Activated T-helper 9 cell treated with anti-CD3 and anti-CD28 coated beads, Interleukin-2, amount 50 U/mL, for 16 hours (primary cell): ENCODE measurements around the gene FAM72A.
"Not testable (repeated sequence)": the region's sequence is repeated elsewhere in the genome, so short reads cannot be mapped to it uniquely, and the experiment has no call there.

Experiments used
- DNase-seq: peaks from one replicate; pipeline ENCODE4 v3.0.0-alpha.2; 2020; ENCODE audit warnings: low read depth

The FAM72A gene

GRCh38 chr1:206202789-206203363, at the start of gene FAM72A:
Gene FAM72A, minus strand, starts transcription at chr1:206202839. Its CDS starts 814 bp downstream, at chr1:206202025.
- peak; percentile 93 for DNase-seq

DNA sequence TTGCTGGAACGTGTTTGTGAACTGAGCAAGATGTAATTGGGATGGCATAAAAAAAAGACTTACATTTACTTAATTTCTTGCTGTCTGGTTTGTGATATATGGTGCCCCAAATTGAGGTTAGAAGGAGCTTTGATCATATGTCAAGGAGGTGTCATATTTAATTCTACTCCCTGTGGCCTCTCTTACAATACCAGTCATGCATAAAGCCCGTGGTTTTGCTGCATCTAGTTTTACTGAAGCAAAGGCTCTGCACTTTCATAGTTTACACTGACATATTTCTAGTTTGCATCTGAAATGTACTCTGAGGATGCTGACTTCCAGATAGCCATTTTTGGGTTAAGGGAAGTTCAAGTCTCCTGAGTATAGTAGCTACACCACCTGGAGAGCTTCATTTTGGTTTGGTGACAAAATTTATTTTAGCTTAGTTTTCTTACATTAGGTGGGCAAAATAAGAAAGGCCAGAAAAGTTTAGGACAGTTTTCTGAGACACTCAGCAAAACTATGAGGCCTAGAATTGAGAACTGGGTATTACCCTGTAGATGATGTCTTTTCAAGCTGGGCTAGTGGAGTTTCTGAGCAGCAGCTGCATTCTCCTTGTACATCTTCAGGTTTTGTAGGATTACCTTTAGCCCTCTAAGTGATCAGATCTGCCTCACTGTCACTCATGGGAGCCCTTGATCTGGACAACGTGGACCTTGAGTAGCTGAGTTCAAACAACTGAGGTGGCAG, 48.5 kb upstream of the FAM72A start:
- DNase-seq: not testable (repeated sequence)

DNA sequence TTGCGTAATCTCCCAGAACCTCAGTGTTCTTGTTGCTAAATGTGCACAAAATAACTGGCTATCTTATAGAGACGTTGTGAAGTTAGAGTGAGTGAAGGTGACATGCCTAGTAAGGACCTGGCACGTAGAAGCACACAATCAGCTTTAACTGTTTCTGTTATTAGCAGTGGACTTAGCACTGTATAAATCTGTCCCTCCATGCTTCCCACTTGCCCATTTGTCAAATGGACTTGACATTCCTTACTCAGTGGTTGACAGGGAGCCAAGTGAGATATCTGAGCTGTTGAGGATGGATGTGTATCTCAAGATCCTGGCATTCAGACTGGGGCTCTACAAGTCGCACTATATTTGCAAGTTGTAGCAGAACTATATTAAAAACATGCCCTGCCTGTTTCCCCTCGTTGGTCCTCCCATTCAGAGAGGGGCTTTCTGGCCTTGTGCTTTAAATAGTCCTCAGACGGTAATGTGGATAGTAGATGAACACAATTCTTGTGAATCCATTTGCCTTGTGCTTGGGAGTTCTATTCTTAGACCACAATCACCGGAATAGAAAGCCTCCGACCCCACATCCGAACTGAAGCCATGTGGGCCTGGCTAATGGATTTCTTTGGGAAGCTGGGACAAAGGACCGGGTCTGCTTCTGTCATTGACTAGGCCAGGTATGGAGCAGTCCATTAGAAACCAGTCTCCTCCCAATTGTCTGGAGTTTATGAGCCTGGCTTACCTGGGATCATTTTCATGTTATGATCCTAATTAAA, 43.7 kb upstream of the FAM72A start:
- not testable (repeated sequence) for DNase-seq

GRCh38 chr1:206245479-206245878, 42.8 kb upstream of the FAM72A start:
- not testable (repeated sequence) for DNase-seq

DNA sequence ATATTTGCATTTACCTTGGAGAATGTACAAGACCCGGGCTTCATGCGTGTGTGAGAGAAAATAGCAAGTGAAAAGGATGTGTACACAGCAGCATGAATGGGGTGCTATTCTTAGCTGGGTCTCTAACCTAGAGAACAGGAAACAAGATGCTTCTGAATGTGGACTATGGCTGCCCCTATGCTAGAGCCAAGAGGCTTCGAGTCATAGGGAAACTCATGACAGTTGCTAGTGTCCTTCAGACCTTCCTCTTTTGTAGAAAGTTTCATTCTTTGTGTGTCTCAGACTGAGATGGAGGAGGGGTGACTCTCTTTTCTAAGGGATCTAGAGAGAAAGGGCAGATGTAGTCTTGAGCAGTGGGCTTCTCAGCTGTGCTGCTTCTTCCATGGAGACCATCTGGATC, 40.7 kb upstream of the FAM72A start:
- DNase-seq: not testable (repeated sequence)

DNA sequence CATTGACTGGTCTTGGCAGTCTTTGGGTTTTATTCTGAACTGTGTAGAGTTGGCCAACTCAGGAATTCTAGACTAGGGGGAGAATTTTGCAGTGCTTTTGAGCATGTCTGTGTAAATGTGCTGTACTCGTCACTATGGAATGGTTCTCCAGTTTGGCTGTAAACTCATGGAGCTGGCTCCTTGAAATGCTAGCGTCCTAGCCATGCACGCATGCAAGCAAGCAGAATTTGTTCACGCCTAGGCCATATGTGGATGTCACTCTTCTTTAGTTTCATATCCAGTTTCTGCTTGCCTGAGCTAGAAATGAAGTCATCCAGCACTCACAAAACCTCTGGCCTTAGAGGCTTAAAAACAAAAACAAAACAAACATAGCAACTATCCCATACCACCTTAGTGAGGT, 37.6 kb upstream of the FAM72A start:
- DNase-seq: not testable (repeated sequence)

DNA sequence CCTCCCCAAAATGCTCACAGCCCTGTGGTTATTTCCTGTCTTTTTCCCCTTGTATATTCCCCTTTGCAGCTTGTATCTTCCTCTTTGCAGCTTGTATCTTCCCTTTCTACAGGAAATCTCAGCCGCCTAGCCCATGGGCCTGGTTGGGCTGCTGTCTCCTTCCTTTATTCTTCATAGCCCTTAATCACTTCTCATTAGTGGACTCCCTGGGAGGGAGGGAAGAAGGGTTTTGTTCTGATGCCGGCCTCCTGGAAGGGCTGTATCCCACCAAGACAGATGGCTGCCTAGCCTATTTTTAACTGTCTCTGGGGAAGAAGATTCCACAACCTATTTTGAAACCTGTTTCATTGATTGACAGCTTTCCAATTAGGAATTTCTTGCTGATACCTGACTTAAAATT, 32.6 kb upstream of the FAM72A start:
- DNase-seq: not testable (repeated sequence)

- DNase-seq: not testable (repeated sequence)
Measured at GRCh38 chr1:206234189-206234916, 31.7 kb upstream of the FAM72A start.

DNA sequence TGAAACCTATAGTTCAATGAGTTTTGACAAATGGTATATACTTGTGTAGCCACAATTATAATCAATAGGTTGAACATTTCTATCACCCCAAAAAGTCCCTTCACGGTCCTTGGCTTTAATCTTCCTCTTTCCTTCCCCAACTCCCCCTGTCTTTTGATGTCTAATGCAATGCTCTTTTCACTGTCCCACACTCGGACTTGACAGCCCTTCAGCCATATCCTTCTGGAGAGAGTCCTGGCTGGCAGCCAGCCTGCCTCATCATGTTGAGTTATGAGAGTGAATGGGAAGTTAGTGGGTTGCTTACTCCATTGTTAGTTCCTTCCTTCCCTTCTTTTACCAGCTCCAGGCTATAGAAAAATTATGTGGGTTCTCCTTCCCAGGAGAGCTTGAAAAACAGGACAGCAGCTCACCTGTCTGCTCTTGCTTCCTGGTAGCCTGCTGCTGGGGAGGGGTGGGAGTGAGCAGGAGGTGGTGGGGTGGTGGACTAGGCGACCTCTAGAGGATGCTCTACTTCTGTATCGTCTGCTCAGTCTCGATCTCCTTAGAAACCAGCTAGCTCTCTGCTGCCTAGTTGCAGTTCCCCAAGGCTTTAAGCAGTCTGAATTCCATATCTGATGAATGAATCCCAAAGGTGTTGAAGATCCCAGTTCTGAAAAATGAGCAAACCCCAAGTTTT, 30.5 kb upstream of the FAM72A start:
- not testable (repeated sequence) for DNase-seq

GRCh38 chr1:206231989-206232388, 29.4 kb upstream of the FAM72A start:
- DNase-seq: not testable (repeated sequence)

DNA sequence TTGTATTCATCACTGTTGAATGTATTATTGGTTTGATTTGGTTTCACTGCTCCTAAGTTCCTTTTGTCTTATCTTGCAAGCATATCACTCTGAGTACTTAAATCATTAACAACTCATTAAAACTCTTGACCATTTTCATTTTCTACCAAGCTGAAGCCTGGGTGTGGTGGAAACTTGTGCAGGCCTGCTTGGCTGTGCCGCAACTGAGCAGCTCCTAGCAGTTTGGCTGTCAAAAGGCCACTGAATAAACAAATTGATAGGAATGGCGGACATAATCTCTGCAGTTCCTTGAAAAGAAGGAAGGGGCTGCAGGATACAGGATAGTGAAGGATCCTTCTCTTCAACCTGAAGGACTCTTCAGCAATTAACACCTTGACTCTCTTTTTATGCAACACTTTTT, 26.6 kb upstream of the FAM72A start:
- not testable (repeated sequence) for DNase-seq

GRCh38 chr1:206226886-206227285, 24.2 kb upstream of the FAM72A start:
- not testable (repeated sequence) for DNase-seq

GRCh38 chr1:206225386-206225785, 22.7 kb upstream of the FAM72A start:
- not testable (repeated sequence) for DNase-seq

DNA sequence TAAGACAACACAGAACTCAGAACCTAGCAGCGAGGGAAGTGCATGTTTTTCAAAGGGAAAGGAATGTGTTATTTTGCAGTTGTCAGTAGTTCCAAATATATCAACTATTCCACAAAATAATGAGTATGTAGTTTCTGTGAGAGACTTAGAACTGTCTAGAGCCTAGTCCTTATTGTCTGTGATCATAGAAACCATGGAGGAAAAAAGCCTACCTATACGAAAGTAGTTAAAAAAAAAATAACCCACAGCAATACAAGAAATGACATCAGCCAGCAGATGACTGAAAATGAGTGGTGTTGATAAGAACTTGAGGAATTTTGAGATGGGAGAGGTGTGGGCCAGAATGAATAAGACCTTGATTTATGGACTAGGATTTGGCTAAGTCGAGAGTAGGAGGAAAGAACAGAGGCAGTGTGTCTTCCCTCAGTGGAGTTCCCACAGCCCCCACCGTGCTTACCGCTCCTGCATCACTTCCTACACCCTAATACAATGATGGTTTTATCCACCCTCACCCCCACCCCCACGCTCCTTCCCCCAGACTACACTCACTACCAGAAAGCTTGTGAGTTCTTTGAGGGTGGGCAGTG, 21.6 kb upstream of the FAM72A start:
- not testable (repeated sequence) for DNase-seq

GRCh38 chr1:206221585-206221984, 18.9 kb upstream of the FAM72A start:
- DNase-seq: not testable (repeated sequence)

GRCh38 chr1:206220332-206221000, 17.8 kb upstream of the FAM72A start:
- not testable (repeated sequence) for DNase-seq

GRCh38 chr1:206219514-206220331, 17.1 kb upstream of the FAM72A start:
- DNase-seq: not testable (repeated sequence)

- DNase-seq: not testable (repeated sequence)
Measured at GRCh38 chr1:206218765-206219164, 16.1 kb upstream of the FAM72A start.

DNA sequence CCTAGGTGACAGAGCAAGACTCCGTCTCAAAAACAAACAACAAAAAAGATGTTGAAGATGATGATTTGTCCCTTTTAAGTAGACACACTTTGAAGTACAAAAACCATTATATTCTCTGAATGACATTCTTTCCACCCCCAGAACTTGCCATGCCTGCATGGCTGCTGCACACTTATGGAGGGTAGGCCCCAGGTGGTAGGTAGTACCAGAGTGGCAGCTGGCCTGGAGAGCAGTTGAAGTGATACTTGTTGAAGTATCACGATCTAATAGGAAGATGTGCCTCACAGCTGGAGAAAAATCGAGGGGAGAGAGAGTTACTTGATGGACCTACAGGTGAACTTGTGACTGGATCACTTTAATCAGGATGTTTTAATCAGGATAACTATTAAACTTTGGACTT, 15.6 kb upstream of the FAM72A start:
- not testable (repeated sequence) for DNase-seq
